ENCODE measurements around the gene TWSG1.

TWSG1 gene

GRCh38 chr18:9334329-9334972, at the start of gene TWSG1:
Gene TWSG1 (plus strand): TSS chr18:9334773. CDS start chr18:9337230, 2,457 bp downstream.
- ATAC-seq, result peak; percentile 95
- H3K4me1 Mint-ChIP-seq, result peaks cover 22% of the 10 kb centered on the region
- H3K27me3 Mint-ChIP-seq, result no peaks in the 10 kb centered on the region
- peak within 1 kb of the TSS; percentile 56 for H3K27ac Mint-ChIP-seq
- H3K4me3 Mint-ChIP-seq, result peak within 1 kb of the TSS; percentile 92
- no peaks in the 10 kb centered on the region for H3K9me3 Mint-ChIP-seq
- H3K36me3 Mint-ChIP-seq, result peaks cover 5% of the 10 kb centered on the region

GRCh38 chr18:9285604-9286003, 49.0 kb upstream of the TWSG1 start:
- peaks cover 32% of the 10 kb centered on the region for H3K36me3 Mint-ChIP-seq
- peaks cover 3% of the 10 kb centered on the region for H3K9me3 Mint-ChIP-seq
- H3K4me3 Mint-ChIP-seq, result no peak overlapping the region
- H3K4me1 Mint-ChIP-seq, result no peaks in the 10 kb centered on the region
- ATAC-seq, result no peak
- no peaks in the 10 kb centered on the region for H3K27me3 Mint-ChIP-seq
- no peak overlapping the region for H3K27ac Mint-ChIP-seq

- Mint-ChIP-seq H3K4me3 (no peak overlapping the region), H3K4me1 (no peaks in the 10 kb centered on the region), H3K9me3 (peaks cover 3% of the 10 kb centered on the region), H3K27me3 (no peaks in the 10 kb centered on the region), H3K36me3 (peaks cover 26% of the 10 kb centered on the region), H3K27ac (no peak overlapping the region)
- ATAC-seq, result no peak
Measured at GRCh38 chr18:9287036-9287435, 47.5 kb upstream of the TWSG1 start.

GRCh38 chr18:9289698-9290097, 44.9 kb upstream of the TWSG1 start:
- H3K27ac Mint-ChIP-seq, result no peak overlapping the region
- ATAC-seq, result no peak
- H3K36me3 Mint-ChIP-seq, result peaks cover 12% of the 10 kb centered on the region
- peaks cover 9% of the 10 kb centered on the region for H3K9me3 Mint-ChIP-seq
- H3K4me3 Mint-ChIP-seq, result no peak overlapping the region
- no peaks in the 10 kb centered on the region for H3K27me3 Mint-ChIP-seq
- no peaks in the 10 kb centered on the region for H3K4me1 Mint-ChIP-seq

GRCh38 chr18:9290156-9290555, 44.4 kb upstream of the TWSG1 start:
- Mint-ChIP-seq H3K4me1 (no peaks in the 10 kb centered on the region), H3K27me3 (no peaks in the 10 kb centered on the region), H3K9me3 (peaks cover 11% of the 10 kb centered on the region), H3K36me3 (peaks cover 12% of the 10 kb centered on the region), H3K4me3 (no peak overlapping the region), H3K27ac (no peak overlapping the region)
- no peak for ATAC-seq

GRCh38 chr18:9292047-9292446, 42.5 kb upstream of the TWSG1 start:
- no peak overlapping the region for H3K4me3 Mint-ChIP-seq
- no peaks in the 10 kb centered on the region for H3K27me3 Mint-ChIP-seq
- H3K9me3 Mint-ChIP-seq, result peaks cover 8% of the 10 kb centered on the region
- H3K36me3 Mint-ChIP-seq, result no peaks in the 10 kb centered on the region
- H3K27ac Mint-ChIP-seq, result no peak overlapping the region
- H3K4me1 Mint-ChIP-seq, result no peaks in the 10 kb centered on the region
- ATAC-seq, result no peak

GRCh38 chr18:9293948-9294347, 40.6 kb upstream of the TWSG1 start:
- no peak for ATAC-seq
- Mint-ChIP-seq H3K4me1 (no peaks in the 10 kb centered on the region), H3K27ac (no peak overlapping the region), H3K4me3 (no peak overlapping the region), H3K9me3 (peaks cover 8% of the 10 kb centered on the region), H3K27me3 (no peaks in the 10 kb centered on the region), H3K36me3 (no peaks in the 10 kb centered on the region)

GRCh38 chr18:9296233-9297006, 38.2 kb upstream of the TWSG1 start:
- Mint-ChIP-seq H3K4me3 (no peak overlapping the region), H3K36me3 (no peaks in the 10 kb centered on the region), H3K4me1 (no peaks in the 10 kb centered on the region), H3K27me3 (no peaks in the 10 kb centered on the region), H3K9me3 (peaks cover 8% of the 10 kb centered on the region), H3K27ac (no peak overlapping the region)
- ATAC-seq, result peak; percentile 20

GRCh38 chr18:9297007-9297393, 37.6 kb upstream of the TWSG1 start:
- H3K27me3 Mint-ChIP-seq, result peaks cover 3% of the 10 kb centered on the region
- H3K27ac Mint-ChIP-seq, result no peak overlapping the region
- H3K4me3 Mint-ChIP-seq, result no peak overlapping the region
- H3K4me1 Mint-ChIP-seq, result no peaks in the 10 kb centered on the region
- peak; percentile 36 for ATAC-seq
- peaks cover 2% of the 10 kb centered on the region for H3K36me3 Mint-ChIP-seq
- peaks cover 9% of the 10 kb centered on the region for H3K9me3 Mint-ChIP-seq

GRCh38 chr18:9304388-9305070, 30.0 kb upstream of the TWSG1 start:
- ATAC-seq, result no peak
- peaks cover 40% of the 10 kb centered on the region for H3K27me3 Mint-ChIP-seq
- peaks cover 23% of the 10 kb centered on the region for H3K36me3 Mint-ChIP-seq
- no peaks in the 10 kb centered on the region for H3K4me1 Mint-ChIP-seq
- H3K9me3 Mint-ChIP-seq, result peaks cover 30% of the 10 kb centered on the region
- H3K4me3 Mint-ChIP-seq, result no peak overlapping the region
- H3K27ac Mint-ChIP-seq, result no peak overlapping the region

GRCh38 chr18:9319333-9319732, 15.2 kb upstream of the TWSG1 start:
- no peak overlapping the region for H3K4me3 Mint-ChIP-seq
- H3K27me3 Mint-ChIP-seq, result peaks cover 26% of the 10 kb centered on the region
- peaks cover 5% of the 10 kb centered on the region for H3K9me3 Mint-ChIP-seq
- no peak overlapping the region for H3K27ac Mint-ChIP-seq
- H3K36me3 Mint-ChIP-seq, result peaks cover 6% of the 10 kb centered on the region
- H3K4me1 Mint-ChIP-seq, result no peaks in the 10 kb centered on the region
- ATAC-seq, result no peak

GRCh38 chr18:9321017-9321452, 13.5 kb upstream of the TWSG1 start:
- no peak for ATAC-seq
- Mint-ChIP-seq H3K4me3 (no peak overlapping the region), H3K36me3 (peaks cover 1% of the 10 kb centered on the region), H3K27ac (no peak overlapping the region), H3K9me3 (peaks cover 5% of the 10 kb centered on the region), H3K4me1 (no peaks in the 10 kb centered on the region), H3K27me3 (peaks cover 26% of the 10 kb centered on the region)

GRCh38 chr18:9321736-9322135, 12.8 kb upstream of the TWSG1 start:
- no peak for ATAC-seq
- Mint-ChIP-seq H3K27me3 (peaks cover 26% of the 10 kb centered on the region), H3K4me1 (no peaks in the 10 kb centered on the region), H3K4me3 (no peak overlapping the region), H3K9me3 (peaks cover 5% of the 10 kb centered on the region), H3K27ac (no peak overlapping the region), H3K36me3 (no peaks in the 10 kb centered on the region)

- Mint-ChIP-seq H3K36me3 (no peaks in the 10 kb centered on the region), H3K27me3 (peaks cover 26% of the 10 kb centered on the region), H3K9me3 (peaks cover 5% of the 10 kb centered on the region), H3K4me1 (no peaks in the 10 kb centered on the region), H3K4me3 (no peak overlapping the region), H3K27ac (no peak overlapping the region)
- ATAC-seq, result no peak
Measured at GRCh38 chr18:9322744-9323143, 11.8 kb upstream of the TWSG1 start.

GRCh38 chr18:9323750-9324445, 10.7 kb upstream of the TWSG1 start:
- H3K27ac Mint-ChIP-seq, result no peak overlapping the region
- ATAC-seq, result no peak
- no peaks in the 10 kb centered on the region for H3K36me3 Mint-ChIP-seq
- H3K4me1 Mint-ChIP-seq, result no peaks in the 10 kb centered on the region
- peaks cover 26% of the 10 kb centered on the region for H3K27me3 Mint-ChIP-seq
- H3K4me3 Mint-ChIP-seq, result no peak overlapping the region
- peaks cover 8% of the 10 kb centered on the region for H3K9me3 Mint-ChIP-seq
